Head of caudate nucleus (tissue), 42 donors: Measurements from ENCODE around the gene LRRC8B.

Source experiments
- DNase-seq, 42 donors: peaks; one replicate each; pipeline versions ENCODE4 v3.0.0 to v3.0.0-alpha.2; 2020 to 2021; ENCODE audit warnings: mixed read lengths in 7 of 42
- intact Hi-C: fragments of 100-400 bp; cut with DNase I; formaldehyde crosslinking; loops from one replicate; pipeline ENCODE4 v1.15.0; 2022

LRRC8B gene

GRCh38 chr1:89598450-89599331 is 74.1 kb downstream of the LRRC8B start:
- peak in 3 of 42 donors; percentile 30 to 67 (median 41) for DNase-seq
- intact Hi-C loops = loop anchor here (5.0 to 10.0 kb wide), 2 partner anchors 74 to 116 kb away; partner anchors contain the start of gene LRRC8B

- intact Hi-C loops = loop anchor here (5.0 to 10.0 kb wide), 2 partner anchors 74 to 117 kb away; partner anchors contain the start of gene LRRC8B
- DNase-seq = no peak
Measured at GRCh38 chr1:89599332-89599630, 74.7 kb downstream of the LRRC8B start.

GRCh38 chr1:89600451-89601224 is 76.0 kb downstream of the LRRC8B start:
- intact Hi-C loops = no loop called here
- DNase-seq = no peak

- no peak for DNase-seq
- intact Hi-C loops = no loop called here
Measured at GRCh38 chr1:89602871-89603404, 78.3 kb downstream of the LRRC8B start.

GRCh38 chr1:89603651-89604413 is 79.2 kb downstream of the LRRC8B start:
- intact Hi-C loops = no loop called here
- DNase-seq = peak in 3 of 42 donors; percentile 23 to 51 (median 34)

GRCh38 chr1:89604414-89604735 is 79.7 kb downstream of the LRRC8B start:
- DNase-seq = no peak
- intact Hi-C loops = no loop called here

- intact Hi-C loops = no loop called here
- no peak for DNase-seq
Measured at GRCh38 chr1:89605692-89606091, 81.1 kb downstream of the LRRC8B start.

- DNase-seq = no peak
- intact Hi-C loops = no loop called here
Measured at GRCh38 chr1:89606227-89606980, 81.8 kb downstream of the LRRC8B start.

- intact Hi-C loops = no loop called here
- DNase-seq = no peak
Measured at GRCh38 chr1:89607156-89607555, 82.5 kb downstream of the LRRC8B start.

- intact Hi-C loops = no loop called here
- DNase-seq = no peak
Measured at GRCh38 chr1:89607586-89608318, 83.1 kb downstream of the LRRC8B start.

GRCh38 chr1:89608319-89608983 is 83.8 kb downstream of the LRRC8B start:
- intact Hi-C loops = no loop called here
- no peak for DNase-seq

- intact Hi-C loops = no loop called here
Measured at GRCh38 chr1:89608984-89609725, 84.5 kb downstream of the LRRC8B start.

GRCh38 chr1:89609781-89610456 is 85.3 kb downstream of the LRRC8B start:
- DNase-seq = peak in 21 of 42 donors; percentile 26 to 80 (median 55)
- intact Hi-C loops = no loop called here

More at GRCh38 chr1:89608984-89609725, 84.5 kb downstream of the LRRC8B start:
- DNase-seq = no peak

- no peak for DNase-seq
- intact Hi-C loops = no loop called here
Measured at GRCh38 chr1:89610457-89611011, 85.9 kb downstream of the LRRC8B start.

- DNase-seq = no peak
- intact Hi-C loops = no loop called here
Measured at GRCh38 chr1:89611721-89612120, 87.1 kb downstream of the LRRC8B start.

- DNase-seq = no peak
- intact Hi-C loops = no loop called here
Measured at GRCh38 chr1:89613928-89614327, 89.3 kb downstream of the LRRC8B start.
